ENCODE data around the gene POFUT2.

DNA sequence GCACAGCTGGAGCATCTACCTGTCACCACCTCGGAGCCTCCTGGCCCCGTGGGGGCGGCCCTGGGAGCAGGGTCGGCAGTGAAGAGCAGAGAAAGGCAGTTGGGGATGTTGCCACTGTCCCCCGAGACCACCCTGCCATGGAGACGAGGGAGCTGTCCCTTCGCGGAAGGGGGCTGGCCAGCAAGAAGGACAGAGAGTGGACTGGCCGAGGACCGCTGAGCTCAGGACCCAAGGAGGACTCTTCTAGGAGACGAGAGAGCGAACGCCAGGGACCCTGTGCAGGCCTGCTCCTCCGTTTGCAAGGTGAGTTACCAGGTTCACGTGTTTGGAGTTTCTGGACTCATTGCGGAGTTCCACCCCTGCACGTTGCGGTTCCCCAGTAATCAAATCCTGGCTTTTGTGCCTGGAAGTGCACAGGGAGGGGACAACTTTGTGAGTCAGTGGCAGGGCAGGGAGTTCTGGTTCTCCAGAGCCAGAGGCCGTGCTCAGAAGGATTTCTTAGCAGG, 5.6 kb upstream of the POFUT2 start:
- no peak for TF ChIP-seq ARNTL (CRISPR knock-in tag; IDR thresholded peaks at IDR 0.05; ENCODE audit: borderline replicate concordance, low read depth)
- TF ChIP-seq TSHZ2 (CRISPR knock-in tag; IDR thresholded peaks at IDR 0.05): no peak
- no peak for TF ChIP-seq ZNF565 (CRISPR knock-in tag; conservative IDR thresholded peaks at IDR 0.05; ENCODE audit: low read depth)
- TF ChIP-seq OSR1 (CRISPR knock-in tag; IDR thresholded peaks at IDR 0.05): no peak
- no peak for TF ChIP-seq ZFP3 (CRISPR knock-in tag; IDR thresholded peaks at IDR 0.05)
- no peak for TF ChIP-seq ZFP30 (CRISPR knock-in tag; IDR thresholded peaks at IDR 0.05)
- TF ChIP-seq GLIS3 (CRISPR knock-in tag; IDR thresholded peaks at IDR 0.05): no peak
- no peak for TF ChIP-seq CSRNP3 (CRISPR knock-in tag; IDR thresholded peaks at IDR 0.05)
- no peak for TF ChIP-seq PATZ1 (CRISPR knock-in tag; IDR thresholded peaks at IDR 0.05; ENCODE audit: borderline replicate concordance)
- TF ChIP-seq CREB5 (CRISPR knock-in tag; IDR thresholded peaks at IDR 0.05; ENCODE audit: low read depth): no peak
- TF ChIP-seq ESRRG (CRISPR knock-in tag; IDR thresholded peaks at IDR 0.05): no peak
- TF ChIP-seq ZNF8 (CRISPR knock-in tag; IDR thresholded peaks at IDR 0.05): no peak
- TF ChIP-seq, protein P1, sequence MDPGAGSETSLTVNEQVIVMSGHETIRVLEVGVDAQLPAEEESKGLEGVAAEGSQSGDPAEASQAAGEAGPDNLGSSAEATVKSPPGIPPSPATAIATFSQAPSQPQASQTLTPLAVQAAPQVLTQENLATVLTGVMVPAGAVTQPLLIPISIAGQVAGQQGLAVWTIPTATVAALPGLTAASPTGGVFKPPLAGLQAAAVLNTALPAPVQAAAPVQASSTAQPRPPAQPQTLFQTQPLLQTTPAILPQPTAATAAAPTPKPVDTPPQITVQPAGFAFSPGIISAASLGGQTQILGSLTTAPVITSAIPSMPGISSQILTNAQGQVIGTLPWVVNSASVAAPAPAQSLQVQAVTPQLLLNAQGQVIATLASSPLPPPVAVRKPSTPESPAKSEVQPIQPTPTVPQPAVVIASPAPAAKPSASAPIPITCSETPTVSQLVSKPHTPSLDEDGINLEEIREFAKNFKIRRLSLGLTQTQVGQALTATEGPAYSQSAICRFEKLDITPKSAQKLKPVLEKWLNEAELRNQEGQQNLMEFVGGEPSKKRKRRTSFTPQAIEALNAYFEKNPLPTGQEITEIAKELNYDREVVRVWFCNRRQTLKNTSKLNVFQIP (CRISPR knock-in tag; IDR thresholded peaks at IDR 0.05; ENCODE audit: borderline replicate concordance, low read depth): no peak
